Caco-2 (cell line): Measurements from ENCODE around the gene BGN. TPM values are rescaled to one million over a fixed set of nuclear protein-coding genes. Genes with fewer than 3 reads are reported as not detected.

ENCODE experiments used
- Bru-seq: library from RNA; stranded (reverse); fragments of 400-500 nt; gene quantifications from one replicate; lab custom pipeline; 2021; lab: Mats Ljungman, UMichigan
- BruChase-seq, 2 experiments: library from RNA; stranded (reverse); fragments of 400-500 nt; gene quantifications; one replicate each; lab custom pipeline; 2021; lab: Mats Ljungman, UMichigan
- BruUV-seq: library from RNA; stranded (reverse); fragments of 400-500 nt; replicated peaks from 2 replicates; lab custom pipeline; 2021; lab: Mats Ljungman, UMichigan
- CTCF ChIA-PET: fragments of 300-600 bp; sonication (Branson Sonifier 250); formaldehyde crosslinking; loops from one replicate; lab custom pipeline; 2022; ENCODE audit warnings: antibody characterized with exemption; lab: Charles Lee
- POLR2A ChIA-PET: fragments of 300-600 bp; sonication (Branson Sonifier 250); formaldehyde crosslinking; loops from one replicate; lab custom pipeline; 2022; ENCODE audit warnings: antibody characterized with exemption; lab: Charles Lee
- DNase-seq, 2 experiments: peaks; one replicate each; pipeline versions ENCODE4 v3.0.0 to v3.0.0-alpha.2; 2020 to 2022
- H3K27me3 ChIP-seq: replicated peaks from 2 replicates; pipeline ENCODE4 v1.6.0; 2011; ENCODE audit warnings: low read length; ENCODE audit not compliant: control insufficient read depth, insufficient read depth
- H3K36me3 ChIP-seq: 2 replicates; pipeline ENCODE4 v1.5.1; 2011; ENCODE audit warnings: low read length; ENCODE audit not compliant: control insufficient read depth, insufficient read depth
- H3K4me1 ChIP-seq: fragments of 250-450 bp; sonication (Bioruptor Pico); 2 replicates; pipeline ENCODE4 v1.5.1; 2020; ENCODE audit warnings: mild to moderate bottlenecking
- H3K4me3 ChIP-seq: 2 replicates; pipeline ENCODE4 v1.5.1; 2011; ENCODE audit warnings: low read depth, mild to moderate bottlenecking, control low read depth, low read length
- H3K9me3 ChIP-seq: fragments of 250-450 bp; sonication (Bioruptor Pico); 2 replicates; pipeline ENCODE4 v1.5.1; 2020; ENCODE audit warnings: mild to moderate bottlenecking, moderate library complexity
- H3K27ac Mint-ChIP-seq: one replicate; pipeline ENCODE4 v1.8.0; 2022; ENCODE audit warnings: mixed read lengths; ENCODE audit not compliant: unreplicated experiment
- H3K27me3 Mint-ChIP-seq: one replicate; pipeline ENCODE4 v1.8.0; 2022; ENCODE audit warnings: mixed read lengths; ENCODE audit not compliant: insufficient read depth, unreplicated experiment
- H3K36me3 Mint-ChIP-seq: one replicate; pipeline ENCODE4 v1.8.0; 2022; ENCODE audit warnings: mild to moderate bottlenecking, mixed read lengths; ENCODE audit not compliant: insufficient read depth, unreplicated experiment
- H3K4me1 Mint-ChIP-seq: one replicate; pipeline ENCODE4 v1.8.0; 2022; ENCODE audit warnings: low read depth, mixed read lengths; ENCODE audit not compliant: unreplicated experiment
- H3K4me3 Mint-ChIP-seq: one replicate; pipeline ENCODE4 v1.8.0; 2022; ENCODE audit warnings: mild to moderate bottlenecking, moderate library complexity, mixed read lengths; ENCODE audit not compliant: unreplicated experiment
- H3K9me3 Mint-ChIP-seq: one replicate; pipeline ENCODE4 v1.8.0; 2022; ENCODE audit warnings: mixed read lengths; ENCODE audit not compliant: unreplicated experiment
- CTCF ChIP-seq, 2 experiments: fragments of 200-600 bp in 1 of 2; IDR thresholded peaks; 1 replicate in 1 of 2; 2 replicates in 1 of 2; pipeline versions ENCODE4 v1.5.1 to v1.8.0; 2011 to 2022; ENCODE audit warnings: antibody characterized with exemption in 1 of 2, control low read depth in 1 of 2, inconsistent platforms in 1 of 2, low read depth in 1 of 2, low read length in 1 of 2, mild to moderate bottlenecking in 1 of 2, moderate library complexity in 1 of 2; ENCODE audit not compliant: insufficient read depth in 1 of 2, severe bottlenecking in 1 of 2, unreplicated experiment in 1 of 2
- intact Hi-C: fragments of 100-400 bp; cut with micrococcal nuclease; formaldehyde crosslinking; loops from one replicate; pipeline ENCODE4 v1.10.0; 2022; ENCODE audit not compliant: unreplicated experiment
- long read RNA-seq: library from polyadenylated mRNA; stranded (forward); transcript quantifications from one replicate; pipeline ENCODE4 v2.0.0, GENCODE V29; 2022
- total RNA-seq: library from RNA; stranded (reverse); gene quantifications from 2 replicates; pipeline ENCODE4 v1.2.3, GENCODE V29; 2022

The BGN gene
- total RNA-seq (9.0 and 9.9 TPM in 2 replicates), Bru-seq, nascent RNA (percentile 37 among the genes with signal in this experiment), BruChase-seq, experiment 1, labeled RNA remaining after a 2-hour chase (percentile 37 among the genes with signal in this experiment), BruChase-seq, experiment 2, labeled RNA remaining after a 6-hour chase (percentile 40 among the genes with signal in this experiment)
- long read RNA-seq, transcript BGN-201 (8 exons, 2,402 nt) = major isoform, 8 of 17 reads
- long read RNA-seq, partial matches to known transcripts = 7 of 17 reads
- long read RNA-seq, other reads (novel, unspliced or antisense) = 2 of 17 reads

- POLR2A ChIA-PET = no interaction called here
- H3K4me1 Mint-ChIP-seq = no peaks in the 10 kb centered on the region
Observed at GRCh38 chrX:153494541-153495361, at the start of gene BGN. Gene BGN, plus strand, starts transcription at chrX:153494980. Its CDS starts 9,652 bp downstream, at chrX:153504632.

GRCh38 chrX:153445106-153445855 lies 49.5 kb upstream of the BGN start:
- no peaks in the 10 kb centered on the region for H3K9me3 ChIP-seq
- no peaks in the 10 kb centered on the region for H3K9me3 Mint-ChIP-seq
- no peaks in the 10 kb centered on the region for H3K36me3 ChIP-seq
- no peaks in the 10 kb centered on the region for H3K4me1 ChIP-seq
- no peak overlapping the region for H3K4me3 Mint-ChIP-seq
- H3K36me3 Mint-ChIP-seq = peaks cover 11% of the 10 kb centered on the region
- no peak overlapping the region for H3K4me3 ChIP-seq
- no peak for TF ChIP-seq CTCF (IDR thresholded peaks at IDR 0.05; ENCODE audit: insufficient read depth in 1 of 2, low read depth in 1 of 2, low read length in 1 of 2, severe bottlenecking in 1 of 2, unreplicated experiment in 1 of 2)
- H3K27me3 Mint-ChIP-seq = no peaks in the 10 kb centered on the region
- BruUV-seq = no TSS peak
- H3K27me3 ChIP-seq = no peaks in the 10 kb centered on the region
- no peak for DNase-seq
- intact Hi-C loops = no loop called here
- H3K27ac Mint-ChIP-seq = no peak overlapping the region
- H3K4me1 Mint-ChIP-seq = no peaks in the 10 kb centered on the region
- ChIA-PET CTCF (no interaction called here), POLR2A (no interaction called here)

More at GRCh38 chrX:153494541-153495361, at the start of gene BGN:
- no peaks in the 10 kb centered on the region for H3K9me3 ChIP-seq
- peaks cover 9% of the 10 kb centered on the region for H3K4me1 ChIP-seq
- Mint-ChIP-seq H3K4me3 (peak within 1 kb of the TSS; percentile 45), H3K27ac (peak within 1 kb of the TSS; percentile 27), H3K27me3 (no peaks in the 10 kb centered on the region), H3K9me3 (no peaks in the 10 kb centered on the region), H3K36me3 (no peaks in the 10 kb centered on the region)
- intact Hi-C loops = loop anchor here (1.0 kb wide), 1 partner anchor 24 kb away; the partner anchor contains the start of gene HAUS7
- H3K4me3 ChIP-seq = peak within 1 kb of the TSS; percentile 27
- peak; percentile 71 to 73 for DNase-seq
- no peaks in the 10 kb centered on the region for H3K27me3 ChIP-seq
- peak in 1 of 2 experiments; percentile 36 for TF ChIP-seq CTCF (IDR thresholded peaks at IDR 0.05; ENCODE audit: insufficient read depth in 1 of 2, low read depth in 1 of 2, low read length in 1 of 2, severe bottlenecking in 1 of 2, unreplicated experiment in 1 of 2)
- H3K36me3 ChIP-seq = no peaks in the 10 kb centered on the region
- CTCF ChIA-PET = interaction anchor here (2.0 to 2.1 kb wide), 2 partner anchors 24 to 34 kb away, joined by 11 to 16 read pairs; partner anchors contain the start of gene HAUS7
- BruUV-seq = no TSS peak
